Lung (tissue), 12 donors: ENCODE data around the gene PPP1R1B. TPM values are rescaled to one million over a fixed set of nuclear protein-coding genes. Genes with fewer than 3 reads are reported as not detected.

Experiments used
- ATAC-seq: fragments of 200-7000 bp; cut with Tn5 transposase; one replicate; pipeline ENCODE4 v1.9.1; 2020; ENCODE audit warnings: moderate number of reproducible peaks; ENCODE audit not compliant: insufficient read depth, low FRiP score
- DNase-seq, 3 donors: peaks; one replicate each; pipeline ENCODE4 v3.0.0-alpha.2; 2013 to 2017
- H3K27ac ChIP-seq, 2 donors: one replicate each; pipeline ENCODE4 v1.5.1; 2013; ENCODE audit warnings: mild to moderate bottlenecking in 2 of 2, moderate library complexity in 2 of 2, control low read depth in 1 of 2, inconsistent platforms in 1 of 2, low read depth in 1 of 2, low read length in 1 of 2
- H3K27me3 ChIP-seq, 3 donors: one replicate each; pipeline ENCODE4 v1.5.1; 2013; ENCODE audit warnings: low read length in 2 of 3; ENCODE audit not compliant: control insufficient read depth in 3 of 3, insufficient read depth in 3 of 3
- H3K36me3 ChIP-seq, 4 donors: one replicate each; pipeline ENCODE4 v1.5.1; 2013; ENCODE audit warnings: low read length in 4 of 4, mild to moderate bottlenecking in 1 of 4, moderate library complexity in 1 of 4; ENCODE audit not compliant: control insufficient read depth in 4 of 4, insufficient read depth in 4 of 4
- H3K4me1 ChIP-seq, 5 donors: one replicate each; pipeline ENCODE4 v1.5.1; 2013; ENCODE audit warnings: low read length in 5 of 5, mild to moderate bottlenecking in 2 of 5, moderate library complexity in 1 of 5; ENCODE audit not compliant: control insufficient read depth in 5 of 5, insufficient read depth in 5 of 5
- H3K4me3 ChIP-seq: one replicate; pipeline ENCODE4 v1.5.1; 2013; ENCODE audit warnings: mild to moderate bottlenecking, control low read depth, moderate library complexity
- H3K9ac ChIP-seq, 2 donors: one replicate each; pipeline ENCODE4 v1.5.1; 2013; ENCODE audit warnings: low read length in 2 of 2, control low read depth in 1 of 2; ENCODE audit not compliant: insufficient read depth in 1 of 2
- H3K9me3 ChIP-seq, 4 donors: one replicate each; pipeline ENCODE4 v1.5.1; 2013; ENCODE audit warnings: low read length in 3 of 4, mild to moderate bottlenecking in 1 of 4, moderate library complexity in 1 of 4; ENCODE audit not compliant: control insufficient read depth in 4 of 4, insufficient read depth in 3 of 4
- WGBS, 2 donors: extraction: QIAGEN DNeasy Blood & Tissue Kit; methylation state at CpG; one replicate each; pipeline ENCODE4 v1.1.7; 2013; 5-methylcytosine and 5-hydroxymethylcytosine counted together
- polyA plus RNA-seq, 2 donors: library from polyadenylated mRNA; stranded (reverse); fragments of 200-250 nt; gene quantifications; one replicate each; pipeline ENCODE4 v1.2.1, GENCODE V29; 2013
- total RNA-seq, 2 donors: library from RNA; depleted of rRNA in 1 of 2; stranded (reverse); fragments of >200 nt in 1 of 2; gene quantifications; one replicate each; pipeline ENCODE4 v1.2.1, GENCODE V29; 2014 to 2021
- TF ChIP-seq, protein P1 (sequence below): IDR thresholded peaks from 2 replicates; pipeline ENCODE4 v1.5.1; 2012; ENCODE audit warnings: mild to moderate bottlenecking; ENCODE audit errors: control extremely low read depth, extremely low read depth
- donor health status: control.
- donor health status: control.
- donor health status: Bipolar disorder and iron deficiency.
- donor health status: healthy.
- donor health status: DM: yes; HTN: yes; CAD: no.

The PPP1R1B gene
- total and polyA plus RNA-seq, 4 donors, result 21.3 to 36.4 (median 24.8) TPM

DNA sequence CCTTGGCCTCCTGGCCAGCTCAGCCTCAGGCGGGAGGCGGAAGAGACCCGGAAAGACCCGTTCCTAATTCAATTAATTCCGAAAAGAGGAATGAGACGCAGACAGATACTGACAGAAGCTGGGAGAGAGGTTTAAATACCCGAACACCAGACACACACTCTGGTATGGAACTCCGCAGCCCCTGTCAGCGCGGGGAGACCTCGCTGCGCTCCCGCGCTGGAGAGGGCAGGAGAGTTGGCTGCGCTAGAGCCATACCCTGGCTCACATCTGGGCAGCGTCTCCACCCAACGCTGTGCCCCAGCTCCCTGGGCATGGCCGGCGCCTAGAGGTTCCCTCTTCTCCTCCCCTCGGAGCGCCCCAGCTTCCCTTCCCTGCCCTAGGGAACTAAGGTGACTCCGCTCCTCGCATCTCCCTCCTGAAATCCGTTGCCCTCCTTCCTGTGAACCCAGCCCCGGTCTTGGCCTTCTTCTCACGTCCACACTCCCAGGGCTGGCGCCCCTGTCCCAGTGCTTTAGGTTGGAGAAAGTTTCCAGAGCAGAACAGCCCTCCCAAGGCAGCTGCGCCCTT lies 27.0 kb upstream of the PPP1R1B start:
- ATAC-seq, result no peak
- Histone ChIP-seq H3K27ac (no peak overlapping the region), H3K4me1 (peaks cover 0 to 14% (median 3%) of the 10 kb centered on the region in 5 donors), H3K27me3 (peaks cover 12 to 97% (median 93%) of the 10 kb centered on the region in 3 donors), H3K4me3 (no peak overlapping the region), H3K9ac (no peak overlapping the region), H3K36me3 (no peaks in the 10 kb centered on the region), H3K9me3 (peaks cover 0 to 6% (median 0%) of the 10 kb centered on the region in 4 donors)
- no peak for DNase-seq
- WGBS, 2 donors, result 5 to 10% methylated on average over 28 of the region's 28 CpGs
- TF ChIP-seq, protein P1, sequence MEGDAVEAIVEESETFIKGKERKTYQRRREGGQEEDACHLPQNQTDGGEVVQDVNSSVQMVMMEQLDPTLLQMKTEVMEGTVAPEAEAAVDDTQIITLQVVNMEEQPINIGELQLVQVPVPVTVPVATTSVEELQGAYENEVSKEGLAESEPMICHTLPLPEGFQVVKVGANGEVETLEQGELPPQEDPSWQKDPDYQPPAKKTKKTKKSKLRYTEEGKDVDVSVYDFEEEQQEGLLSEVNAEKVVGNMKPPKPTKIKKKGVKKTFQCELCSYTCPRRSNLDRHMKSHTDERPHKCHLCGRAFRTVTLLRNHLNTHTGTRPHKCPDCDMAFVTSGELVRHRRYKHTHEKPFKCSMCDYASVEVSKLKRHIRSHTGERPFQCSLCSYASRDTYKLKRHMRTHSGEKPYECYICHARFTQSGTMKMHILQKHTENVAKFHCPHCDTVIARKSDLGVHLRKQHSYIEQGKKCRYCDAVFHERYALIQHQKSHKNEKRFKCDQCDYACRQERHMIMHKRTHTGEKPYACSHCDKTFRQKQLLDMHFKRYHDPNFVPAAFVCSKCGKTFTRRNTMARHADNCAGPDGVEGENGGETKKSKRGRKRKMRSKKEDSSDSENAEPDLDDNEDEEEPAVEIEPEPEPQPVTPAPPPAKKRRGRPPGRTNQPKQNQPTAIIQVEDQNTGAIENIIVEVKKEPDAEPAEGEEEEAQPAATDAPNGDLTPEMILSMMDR, result no peak

- Histone ChIP-seq H3K4me1 (peaks cover 0 to 16% (median 8%) of the 10 kb centered on the region in 5 donors), H3K9ac (no peak overlapping the region), H3K36me3 (no peaks in the 10 kb centered on the region), H3K27me3 (peaks cover 12 to 97% (median 90%) of the 10 kb centered on the region in 3 donors), H3K27ac (no peak overlapping the region), H3K4me3 (no peak overlapping the region), H3K9me3 (peaks cover 0 to 8% (median 0%) of the 10 kb centered on the region in 4 donors)
- ATAC-seq (no peak), DNase-seq (no peak)
- TF ChIP-seq, protein P1, result no peak
- 5 to 8% methylated on average over 13 of the region's 13 CpGs for WGBS, 2 donors
Measured at GRCh38 chr17:39600288-39600996, 26.3 kb upstream of the PPP1R1B start.

DNA sequence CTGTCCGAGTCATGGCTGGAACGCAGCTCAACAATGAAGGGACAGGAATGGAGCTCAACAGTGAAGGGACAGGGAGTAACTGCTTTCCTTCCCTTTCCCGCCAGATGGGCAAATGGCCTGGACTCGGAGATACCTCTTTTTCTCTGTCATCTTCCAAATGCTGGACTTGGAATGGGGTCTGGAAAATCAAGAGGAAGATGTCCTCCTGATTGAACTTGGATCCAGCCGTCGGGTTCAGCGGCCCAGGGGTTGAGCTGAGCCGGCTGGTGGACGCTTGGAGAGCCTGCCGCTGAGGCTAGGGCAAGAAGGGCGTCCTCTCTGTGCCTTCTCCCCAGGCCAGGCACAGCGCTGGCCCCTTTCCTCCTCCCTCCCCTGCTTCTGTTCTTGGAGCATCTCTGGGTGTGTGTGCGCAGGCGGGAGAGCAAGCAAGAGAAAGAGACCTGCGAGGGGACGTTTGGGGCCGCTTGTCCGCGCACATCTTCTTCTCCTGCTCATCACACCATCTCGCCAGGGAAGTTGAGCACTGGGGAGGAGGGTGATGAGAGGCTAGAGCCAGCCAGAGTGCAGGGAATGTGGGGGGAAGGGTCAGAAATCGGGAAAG lies 25.7 kb upstream of the PPP1R1B start:
- H3K36me3 ChIP-seq, result no peaks in the 10 kb centered on the region
- TF ChIP-seq, protein P1, result no peak

More for the DNA sequence above, 25.7 kb upstream of the PPP1R1B start:
- Histone ChIP-seq H3K4me1 (peaks cover 0 to 22% (median 11%) of the 10 kb centered on the region in 5 donors), H3K27me3 (peaks cover 18 to 96% (median 87%) of the 10 kb centered on the region in 3 donors), H3K9me3 (peaks cover 0 to 8% (median 0%) of the 10 kb centered on the region in 4 donors), H3K27ac (no peak overlapping the region), H3K9ac (no peak overlapping the region), H3K4me3 (no peak overlapping the region)
- no peak for ATAC-seq
- no peak for DNase-seq
- 9 to 12% methylated on average over 21 of the region's 21 CpGs for WGBS, 2 donors
